GM19043 (cell line): Measurements from ENCODE around the gene PHOSPHO2.
A peak's percentile ranks its signal among the peaks of the same experiment; 100 is the strongest.

Experiments used
- ATAC-seq: cut with Tn5 transposase; IDR thresholded peaks from one replicate; pipeline ENCODE4 v1.9.1; 2021; ENCODE audit warnings: low read depth; ENCODE audit not compliant: unreplicated experiment

PHOSPHO2 gene, protein sequence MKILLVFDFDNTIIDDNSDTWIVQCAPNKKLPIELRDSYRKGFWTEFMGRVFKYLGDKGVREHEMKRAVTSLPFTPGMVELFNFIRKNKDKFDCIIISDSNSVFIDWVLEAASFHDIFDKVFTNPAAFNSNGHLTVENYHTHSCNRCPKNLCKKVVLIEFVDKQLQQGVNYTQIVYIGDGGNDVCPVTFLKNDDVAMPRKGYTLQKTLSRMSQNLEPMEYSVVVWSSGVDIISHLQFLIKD

DNA sequence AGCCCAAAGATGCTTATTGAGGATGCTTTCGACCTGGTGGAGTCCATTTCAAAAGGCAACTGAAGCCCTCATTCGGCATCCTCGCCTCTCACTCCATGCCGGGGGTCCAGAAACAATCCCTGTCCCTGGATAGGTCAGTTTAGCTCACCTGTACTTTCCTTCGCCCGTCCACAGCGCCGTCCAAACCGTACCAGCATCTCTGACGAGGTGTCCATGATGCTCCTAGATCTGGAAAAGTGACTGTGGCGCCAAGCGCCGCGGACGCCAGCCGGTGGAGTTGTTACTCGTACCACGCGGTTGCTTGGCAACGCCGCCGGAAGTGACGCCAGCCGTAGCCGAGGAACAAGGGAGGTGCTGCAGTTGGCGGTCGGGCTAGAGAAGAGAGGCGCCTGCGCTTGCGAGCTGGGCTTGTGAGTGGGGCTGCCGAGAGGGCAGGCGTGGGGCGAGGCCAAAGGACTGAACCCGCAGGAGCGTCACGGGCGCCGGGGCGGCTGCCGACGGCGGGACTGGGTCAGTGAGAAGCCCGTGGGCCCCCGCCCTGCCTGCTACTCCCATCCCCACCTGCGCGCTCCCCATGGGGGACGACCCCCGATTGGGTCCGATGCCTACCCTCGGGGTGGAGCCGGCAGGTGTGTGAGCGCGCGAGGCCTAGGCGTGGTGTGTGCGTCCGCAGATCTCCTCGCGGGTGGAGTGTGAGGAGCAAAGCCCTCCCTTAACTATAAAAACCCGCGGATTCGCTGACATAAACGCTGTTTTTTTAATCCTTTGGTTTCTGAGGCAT lies at the start of gene PHOSPHO2, which contains the start of gene CFAP210:
Gene PHOSPHO2 (plus strand): TSS at position 357 of the 781 bp plus-strand sequence. CDS start 6,503 bp downstream, outside the sequence.
Gene CFAP210 (minus strand): TSS at position 293 of the 781 bp plus-strand sequence. CDS start 78 bp downstream, at position 215.
- ATAC-seq = peak; percentile 99

DNA sequence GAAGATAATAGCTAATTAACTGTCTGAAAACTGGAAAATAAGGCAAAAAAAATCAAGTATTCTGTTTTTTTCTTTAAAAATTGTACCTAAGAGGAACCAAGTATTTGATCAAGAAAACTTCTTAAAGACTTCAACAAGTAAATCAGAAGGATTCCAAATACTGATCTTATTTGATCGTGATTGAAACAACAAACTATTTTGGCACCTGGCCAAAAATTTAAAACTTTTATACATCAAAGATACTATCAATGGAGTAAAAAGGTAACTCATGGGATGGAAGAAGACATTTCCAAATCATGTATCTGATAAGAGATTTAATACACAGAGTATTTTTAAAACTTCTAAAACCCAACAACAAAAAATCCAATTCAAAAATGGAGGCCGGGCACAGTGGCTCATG lies 46.8 kb upstream of the PHOSPHO2 start:
- no peak for ATAC-seq

DNA sequence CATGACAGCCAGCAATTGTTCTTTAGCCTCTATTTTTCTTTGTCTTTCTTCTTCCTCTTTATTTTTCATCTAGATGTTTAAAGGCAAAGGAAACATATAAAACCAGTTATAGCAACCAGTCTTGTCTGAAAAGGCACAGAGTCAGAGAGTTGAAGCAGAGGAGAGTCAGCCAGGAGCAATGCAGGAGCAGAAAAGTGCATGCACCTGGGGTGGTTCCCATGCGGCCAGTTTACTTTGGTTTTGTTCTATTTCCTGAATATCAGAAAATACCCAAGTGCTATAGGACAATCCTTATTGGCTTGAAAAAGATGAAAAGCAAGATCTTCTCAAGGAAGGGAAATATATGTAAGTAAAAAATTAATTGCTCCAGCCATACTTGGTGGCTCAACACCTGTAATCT lies 45.0 kb upstream of the PHOSPHO2 start:
- ATAC-seq = no peak

DNA sequence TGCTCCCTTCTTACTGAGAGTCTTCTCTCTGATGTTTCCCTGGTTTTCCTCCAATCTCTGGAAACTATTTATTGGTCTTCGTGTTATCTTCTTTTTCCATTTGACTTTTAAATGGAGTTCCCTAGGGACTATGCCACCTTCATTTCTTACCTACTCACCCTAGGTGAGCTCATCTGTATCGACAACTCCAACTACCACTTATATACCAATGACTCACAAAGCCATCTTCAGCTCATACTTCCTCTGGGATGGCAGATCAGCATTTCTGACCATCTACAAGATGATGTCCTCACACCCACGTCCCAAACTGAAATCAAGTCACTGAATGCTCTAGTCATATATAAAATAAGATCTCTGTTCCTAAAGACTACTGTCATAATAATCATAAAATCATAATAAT lies 40.6 kb upstream of the PHOSPHO2 start:
- ATAC-seq = no peak

DNA sequence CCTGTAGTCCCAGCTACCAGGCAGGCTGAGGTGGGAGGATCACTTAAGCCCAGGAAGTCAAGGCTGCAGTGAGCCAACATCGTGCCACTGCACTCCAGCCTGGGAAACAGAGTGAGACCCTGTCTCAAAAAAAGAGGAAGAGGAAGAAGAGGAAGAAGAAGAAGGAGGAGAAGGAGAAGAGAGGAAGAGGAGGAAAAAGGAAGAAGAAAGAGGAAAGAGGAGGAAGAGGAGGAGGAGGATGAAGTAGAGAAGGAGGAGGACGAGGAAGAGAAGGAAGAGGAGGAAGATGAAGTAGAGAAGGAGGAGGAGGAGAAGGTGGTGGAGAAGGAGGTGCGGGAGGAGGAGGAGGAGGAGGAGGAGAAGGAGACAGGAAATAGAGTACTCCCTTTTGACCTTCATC lies 38.1 kb upstream of the PHOSPHO2 start:
- no peak for ATAC-seq

DNA sequence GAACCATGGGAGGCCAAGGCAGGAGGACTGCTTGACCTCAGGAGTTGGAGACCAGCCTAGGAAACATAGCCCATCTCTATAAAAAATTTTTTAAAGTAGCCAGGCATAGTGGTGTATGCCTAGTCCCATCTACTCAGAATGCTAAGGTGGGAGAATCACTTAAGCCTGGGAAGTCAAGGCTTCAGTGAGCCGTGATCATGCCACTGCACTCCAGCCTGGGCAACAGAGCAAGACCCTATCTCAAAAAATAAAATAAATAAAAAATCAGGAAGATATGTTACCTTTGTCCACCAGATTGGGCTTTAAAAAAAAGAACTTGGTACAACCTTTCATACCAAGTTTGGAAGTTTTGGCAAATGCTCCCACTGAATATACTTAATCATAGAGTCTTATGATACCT lies 35.4 kb upstream of the PHOSPHO2 start:
- no peak for ATAC-seq

DNA sequence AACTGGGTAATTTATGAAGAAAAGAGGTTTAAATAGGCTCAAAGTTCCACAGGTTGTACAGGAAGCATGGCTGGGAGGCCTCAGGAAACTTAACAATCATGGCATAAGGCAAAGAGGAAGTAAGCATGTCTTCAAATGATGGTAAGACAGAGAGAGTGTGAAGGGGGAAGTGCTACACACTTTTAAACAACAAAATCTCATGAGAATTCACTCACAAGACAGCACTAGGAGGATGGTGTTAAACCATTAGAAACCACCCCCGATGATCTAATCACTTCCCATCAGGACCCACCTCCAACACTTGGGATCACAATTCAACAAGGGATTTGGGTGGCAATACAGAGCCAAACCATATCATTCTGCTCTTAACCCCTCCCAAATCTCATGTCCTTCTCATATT lies 34.9 kb upstream of the PHOSPHO2 start:
- no peak for ATAC-seq

DNA sequence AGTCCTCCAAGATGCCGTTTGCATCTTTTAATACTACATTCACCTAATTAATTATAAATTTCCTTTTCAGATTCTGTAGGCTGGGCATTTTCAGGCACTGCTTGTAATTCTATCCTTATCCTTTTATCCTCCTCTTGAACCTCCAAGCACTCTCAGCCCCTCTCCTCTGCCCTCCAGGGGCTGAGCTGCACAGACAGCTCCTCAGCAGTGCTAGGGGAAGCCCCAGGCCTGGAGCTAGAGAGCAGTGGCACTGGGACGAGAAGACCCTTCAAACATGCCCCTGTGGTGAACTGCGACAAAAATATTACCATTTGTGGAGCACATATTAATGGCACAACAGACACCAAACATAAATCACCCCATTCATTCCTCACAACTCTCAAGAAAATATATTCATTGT lies 33.0 kb upstream of the PHOSPHO2 start:
- no peak for ATAC-seq

DNA sequence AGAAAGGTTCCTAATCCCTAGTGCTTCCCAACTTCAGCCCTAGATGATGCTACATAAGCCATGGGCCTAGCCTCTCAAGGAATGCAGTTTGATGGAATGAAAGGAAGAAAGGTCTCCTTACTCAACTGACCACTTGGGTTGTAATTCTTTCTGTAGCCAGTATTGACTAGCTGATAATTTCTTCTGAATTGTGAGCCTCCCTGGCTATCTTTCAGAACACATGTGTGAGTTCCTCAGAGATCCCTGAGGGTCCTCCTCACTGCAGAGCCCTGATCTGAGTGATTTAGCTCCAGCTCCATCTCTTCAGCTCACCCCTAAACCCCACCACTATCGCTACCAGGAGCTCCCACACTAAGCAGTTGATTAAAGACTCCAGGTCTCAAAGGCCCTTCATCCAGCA lies 31.5 kb upstream of the PHOSPHO2 start:
- no peak for ATAC-seq

DNA sequence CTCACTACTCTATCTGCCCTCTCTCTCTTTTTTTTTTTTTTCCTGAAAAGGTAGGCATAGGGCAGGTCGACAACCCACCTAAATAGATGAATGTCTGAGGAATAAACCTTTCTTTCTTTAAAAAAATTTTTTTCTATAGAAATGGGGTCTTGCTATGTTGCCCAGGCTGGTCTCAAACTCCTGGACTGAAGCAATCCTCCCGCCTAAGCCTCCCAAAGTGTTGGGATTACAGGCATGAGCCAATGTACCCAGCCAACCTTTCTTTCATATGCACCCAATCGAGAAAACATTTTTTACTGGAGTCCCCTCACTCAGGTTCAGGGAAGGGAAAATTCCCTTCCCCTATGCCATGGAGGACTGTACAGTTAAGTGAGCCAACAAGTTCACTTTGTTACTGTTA lies 31.0 kb upstream of the PHOSPHO2 start:
- ATAC-seq = no peak

DNA sequence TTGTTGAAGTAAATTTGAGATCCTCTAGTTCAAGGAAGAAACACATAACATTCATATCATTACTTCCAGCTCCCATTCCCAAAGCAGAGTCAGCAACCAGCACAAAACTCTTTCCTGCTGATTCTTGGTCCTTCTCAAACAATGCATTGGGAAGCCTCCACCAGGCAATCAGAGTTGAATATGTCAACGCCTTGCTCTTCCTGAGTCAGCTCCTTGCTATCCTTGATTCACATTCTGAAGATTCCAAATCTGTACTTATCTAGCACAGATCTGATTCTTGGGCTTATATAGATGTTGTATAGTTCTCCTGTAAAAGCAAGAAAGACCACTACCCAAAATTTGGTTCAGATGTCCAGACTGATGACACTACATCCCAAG lies 29.7 kb upstream of the PHOSPHO2 start:
- no peak for ATAC-seq

DNA sequence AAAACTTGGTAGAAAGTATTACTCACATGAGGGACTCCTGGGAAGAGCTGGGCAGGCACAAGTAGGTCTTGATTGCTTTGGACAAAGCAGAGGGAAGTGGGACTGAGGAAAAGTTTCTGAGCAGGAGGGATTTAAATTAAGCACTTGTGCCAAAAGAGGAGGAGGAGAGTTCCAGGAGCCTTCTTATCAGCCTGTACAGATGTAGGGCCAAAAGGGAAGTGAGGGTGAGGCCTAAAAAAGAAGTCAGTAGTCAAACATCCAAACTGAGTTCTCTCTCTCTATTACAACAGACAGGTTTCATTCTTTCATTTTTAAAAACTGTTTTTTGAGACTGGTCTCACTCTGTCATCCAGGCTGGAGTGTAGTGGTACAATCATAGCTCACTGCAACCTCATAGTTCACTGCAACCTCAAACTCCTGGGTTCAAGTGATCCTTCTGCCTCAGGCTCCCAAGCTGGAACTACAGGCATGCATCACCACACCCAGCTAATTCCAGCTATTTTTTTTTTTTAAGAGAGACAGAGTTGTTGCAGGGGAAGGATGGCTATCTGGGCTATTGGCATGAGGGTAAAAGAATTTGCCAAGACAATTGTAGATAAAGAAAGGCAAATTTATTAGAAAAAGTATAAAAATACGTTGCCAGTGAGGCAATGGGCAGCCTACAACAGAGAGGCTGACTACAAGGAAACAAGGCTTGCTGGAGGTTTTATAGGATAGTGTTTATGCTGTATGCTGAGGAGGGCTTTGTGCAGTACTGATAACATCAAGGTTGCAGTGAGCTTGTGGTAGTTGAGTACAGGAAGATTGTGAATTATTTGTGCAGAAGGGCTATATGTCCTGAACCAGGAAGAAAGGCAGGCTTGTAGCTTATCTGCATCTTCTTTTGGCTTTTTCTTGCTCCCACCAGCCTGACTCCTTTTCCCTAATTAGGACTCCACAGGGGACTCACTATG lies 29.0 kb upstream of the PHOSPHO2 start:
- no peak for ATAC-seq

DNA sequence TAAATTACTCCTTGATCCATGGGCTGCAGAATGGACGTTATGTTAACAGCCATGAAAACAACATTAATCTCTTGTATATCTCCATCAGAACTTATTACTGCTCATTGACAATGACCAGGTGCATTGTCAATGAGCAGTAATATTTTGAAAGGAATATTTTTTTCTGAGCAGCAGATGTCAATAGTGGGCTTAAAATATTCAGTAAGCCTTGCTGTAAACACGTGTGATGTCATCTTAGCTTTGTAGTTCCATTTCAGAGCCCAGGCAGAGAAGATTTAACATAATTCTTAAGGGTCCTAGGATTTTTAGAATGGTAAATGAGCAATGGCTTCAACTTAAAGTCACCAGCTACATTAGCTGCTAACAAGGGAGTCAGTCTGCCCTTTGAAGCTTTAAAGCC lies 26.7 kb upstream of the PHOSPHO2 start:
- ATAC-seq = no peak

DNA sequence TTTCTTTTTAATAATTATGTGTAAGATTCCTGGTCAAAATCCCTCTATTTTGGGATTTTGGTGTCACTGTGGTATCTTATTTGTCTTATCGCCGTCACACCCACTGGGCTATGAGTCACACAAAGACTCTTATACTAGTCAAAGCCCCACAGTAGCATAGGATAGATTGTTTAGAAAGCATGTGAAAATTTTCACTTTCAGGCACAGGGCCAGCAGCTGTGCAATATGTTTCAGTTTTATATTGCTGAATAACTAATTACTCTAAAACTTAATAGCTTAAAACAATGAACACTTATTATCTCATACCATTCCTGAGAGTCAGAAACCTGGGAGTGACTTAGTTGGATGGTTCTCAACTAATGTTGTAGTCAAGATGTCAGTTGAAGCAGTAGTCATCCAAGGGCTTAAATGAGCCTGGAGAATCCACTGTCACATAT lies 24.0 kb upstream of the PHOSPHO2 start:
- ATAC-seq = no peak

DNA sequence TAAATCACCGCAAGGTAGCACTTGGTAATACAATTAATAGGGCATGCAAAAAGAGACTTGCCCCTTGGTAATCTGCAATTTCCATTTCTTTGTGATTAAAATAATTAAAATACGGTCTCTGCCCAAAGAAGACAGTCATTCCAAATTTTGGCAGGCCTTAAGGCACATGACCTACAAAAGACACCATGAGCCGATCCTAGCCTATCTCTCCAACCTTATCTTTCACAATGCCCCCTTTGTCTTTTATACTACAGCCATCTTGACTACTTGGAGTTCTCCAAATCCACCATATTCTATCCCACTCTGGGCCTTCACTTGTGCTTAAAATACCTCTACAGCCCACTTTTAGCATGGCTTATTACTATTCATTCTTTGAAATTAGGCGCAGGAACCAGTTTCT lies 23.3 kb upstream of the PHOSPHO2 start:
- no peak for ATAC-seq

DNA sequence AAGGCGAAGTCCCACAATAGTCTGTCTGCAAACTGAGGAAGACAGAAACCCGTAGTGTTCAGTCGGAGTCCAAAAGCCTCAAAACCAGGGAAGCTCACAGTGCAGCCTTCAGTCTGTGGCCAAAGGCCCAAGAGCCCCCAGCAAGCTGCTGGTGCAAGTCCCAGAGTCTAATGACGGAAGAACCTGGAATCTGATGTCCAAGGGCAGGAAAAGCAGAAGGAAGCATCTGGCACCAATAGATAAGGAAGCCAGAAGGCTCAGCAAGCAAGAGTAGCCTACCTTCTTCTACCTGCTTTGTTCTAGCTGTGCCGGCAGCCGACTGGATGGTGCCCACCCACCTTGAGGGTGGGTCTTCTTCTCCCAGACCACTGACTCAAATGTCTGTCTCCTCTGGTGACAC lies 21.9 kb upstream of the PHOSPHO2 start:
- no peak for ATAC-seq

DNA sequence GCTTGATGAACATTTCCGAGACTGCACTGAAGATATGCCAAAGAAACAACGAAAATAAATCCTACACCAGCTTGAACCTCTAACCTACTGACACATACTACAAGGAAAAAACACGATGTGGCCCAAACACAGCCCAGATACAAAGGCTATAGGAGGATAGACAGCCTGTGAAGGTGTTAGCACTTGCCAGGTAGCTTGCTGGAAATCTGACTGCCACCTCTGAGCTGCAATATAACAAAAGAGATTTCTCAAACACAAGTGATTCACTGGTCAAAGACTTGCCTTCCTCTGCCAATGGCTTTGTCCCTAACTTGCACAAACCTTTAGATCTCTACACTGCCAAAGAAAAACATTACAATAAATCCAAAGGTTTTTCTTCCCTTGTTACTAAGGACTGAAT lies 21.2 kb upstream of the PHOSPHO2 start:
- ATAC-seq = no peak

DNA sequence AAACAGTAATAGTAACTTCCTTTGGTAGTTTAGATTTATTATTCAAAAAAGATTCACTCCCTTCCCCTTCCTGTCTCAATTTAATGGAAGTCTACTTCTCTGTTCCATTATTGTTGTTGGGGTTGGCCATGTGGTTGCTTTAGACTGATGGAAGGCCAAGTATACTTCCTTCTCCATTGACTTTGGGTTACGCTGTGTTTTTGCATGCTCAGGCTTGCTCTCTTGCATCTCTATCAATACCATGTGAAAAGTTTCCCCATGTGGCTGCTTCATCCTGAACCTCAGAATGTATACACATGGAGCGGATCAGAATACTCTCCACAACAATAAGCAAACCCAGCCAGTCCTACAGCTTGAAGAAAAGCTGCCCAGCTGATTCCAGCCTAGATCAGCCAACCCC lies 20.3 kb upstream of the PHOSPHO2 start:
- ATAC-seq = no peak

DNA sequence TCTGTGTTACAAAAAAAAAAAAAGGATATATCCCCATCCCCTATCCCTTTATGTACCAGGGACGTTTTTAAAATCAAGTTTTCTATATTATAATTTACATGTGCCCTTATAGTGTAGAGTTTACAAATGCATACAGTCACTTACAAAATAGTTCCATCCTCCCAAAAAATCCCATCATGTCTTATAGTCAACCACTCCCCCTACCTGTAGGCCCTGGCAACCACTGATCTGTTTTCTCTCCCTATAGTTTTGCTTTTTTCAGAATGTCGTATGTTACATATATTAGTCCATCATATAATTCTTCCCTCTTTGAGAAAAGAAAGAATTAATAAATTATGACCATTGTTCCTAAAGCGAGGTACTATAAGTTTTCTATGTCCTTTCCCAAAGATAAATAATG lies 17.9 kb upstream of the PHOSPHO2 start:
- no peak for ATAC-seq

DNA sequence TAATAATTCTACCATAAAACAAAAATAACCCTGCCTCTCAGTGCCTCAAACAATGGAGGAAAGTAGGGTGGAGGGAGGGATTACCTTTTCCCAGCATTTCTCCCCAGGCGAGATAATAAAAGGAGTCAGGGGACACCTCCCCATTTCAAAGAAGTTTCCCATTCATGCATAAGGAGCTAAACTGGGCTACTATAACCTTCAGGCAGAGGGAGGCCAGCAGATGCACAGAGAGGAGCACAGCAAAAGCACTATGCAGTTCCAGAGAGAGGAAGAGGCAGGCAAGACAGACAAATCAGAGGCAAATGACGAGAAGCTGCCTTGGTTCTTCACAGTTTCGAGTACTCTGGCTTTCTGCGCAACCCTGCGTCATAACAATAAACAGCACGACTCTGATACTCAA lies 17.4 kb upstream of the PHOSPHO2 start:
- ATAC-seq = no peak

DNA sequence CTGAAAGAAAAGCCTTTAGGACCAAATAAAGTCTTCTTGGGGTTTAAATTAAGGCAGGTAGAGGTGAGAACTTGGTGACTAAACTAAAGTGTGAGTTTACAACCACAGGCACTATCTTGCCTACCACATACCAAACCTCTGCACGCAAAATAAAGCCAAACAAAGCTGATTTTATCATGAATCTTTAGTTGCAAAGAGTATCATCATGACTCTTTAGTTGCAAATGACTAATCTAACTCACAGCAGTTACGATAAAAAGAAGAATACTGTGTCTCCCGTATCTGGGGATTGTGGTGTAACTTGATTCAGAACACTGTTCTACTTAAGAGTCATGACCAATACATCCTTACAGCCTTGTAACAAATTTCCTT lies 11.2 kb upstream of the PHOSPHO2 start:
- no peak for ATAC-seq
